SK-N-SH treated with all-trans-retinoic acid at 6 μM for 48 hours (cell line): ENCODE data around the gene GJC2.

Experiments
- ATAC-seq: fragments of 200-7000 bp; cut with Tn5 transposase; 3 replicates; pipeline ENCODE4 v1.9.1; 2020; ENCODE audit warnings: mild to moderate bottlenecking, moderate library complexity
- ARNTL ChIP-seq: fragments of 450-650 bp; formaldehyde crosslinking; IDR thresholded peaks from 2 replicates; pipeline ENCODE4 v1.5.0; 2020; ENCODE audit warnings: low read depth, mild to moderate bottlenecking, moderate library complexity, borderline replicate concordance
- BACH2 ChIP-seq: fragments of 250-450 bp; sonication (Bioruptor Pico); IDR thresholded peaks from 2 replicates; pipeline ENCODE4 v1.9.0; 2021; ENCODE audit warnings: mild to moderate bottlenecking, borderline replicate concordance
- ESRRG ChIP-seq: fragments of 250-450 bp; sonication (Bioruptor Pico); IDR thresholded peaks from 2 replicates; pipeline ENCODE4 v1.6.1; 2021; ENCODE audit warnings: mild to moderate bottlenecking
- ISL1 ChIP-seq: fragments of 250-450 bp; sonication (Bioruptor Pico); IDR thresholded peaks from 2 replicates; pipeline ENCODE4 v2.1.2; 2022; ENCODE audit warnings: mild to moderate bottlenecking, moderate library complexity
- OSR1 ChIP-seq: fragments of 250-450 bp; sonication (Bioruptor Pico); IDR thresholded peaks from 2 replicates; pipeline ENCODE4 v1.8.0; 2022; ENCODE audit warnings: moderate library complexity, mild to moderate bottlenecking, inconsistent platforms
- PPARA ChIP-seq: fragments of 250-450 bp; sonication (Bioruptor Pico); IDR thresholded peaks from 2 replicates; pipeline ENCODE4 v1.5.0; 2020; ENCODE audit warnings: mild to moderate bottlenecking, borderline replicate concordance
- RARB ChIP-seq: fragments of 250-450 bp; sonication (Bioruptor Pico); IDR thresholded peaks from 2 replicates; pipeline ENCODE4 v1.8.0; 2021; ENCODE audit warnings: mild to moderate bottlenecking, moderate library complexity
- SNAI2 ChIP-seq: fragments of 250-450 bp; sonication (Bioruptor Pico); IDR thresholded peaks from 2 replicates; pipeline ENCODE4 v1.5.0; 2020; ENCODE audit warnings: mild to moderate bottlenecking, moderate library complexity
- TCF4 ChIP-seq: fragments of 250-450 bp; sonication (Bioruptor Pico); IDR thresholded peaks from 2 replicates; pipeline ENCODE4 v1.8.0; 2021; ENCODE audit warnings: mild to moderate bottlenecking, moderate library complexity, borderline replicate concordance
- TOX ChIP-seq: fragments of 250-450 bp; sonication (Bioruptor Pico); IDR thresholded peaks from 2 replicates; pipeline ENCODE4 v1.8.0; 2021; ENCODE audit warnings: mild to moderate bottlenecking, moderate library complexity, borderline replicate concordance
- ZC3H10 ChIP-seq: fragments of 250-450 bp; sonication (Bioruptor Pico); IDR thresholded peaks from 2 replicates; pipeline ENCODE4 v1.5.1; 2021; ENCODE audit warnings: mild to moderate bottlenecking, moderate library complexity
- ZFP3 ChIP-seq: fragments of 250-450 bp; sonication (Bioruptor Pico); IDR thresholded peaks from 2 replicates; pipeline ENCODE4 v1.5.0; 2020; ENCODE audit warnings: mild to moderate bottlenecking, moderate library complexity
- ZFP30 ChIP-seq: fragments of 450-650 bp; formaldehyde crosslinking; IDR thresholded peaks from 2 replicates; pipeline ENCODE4 v1.5.0; 2022; ENCODE audit warnings: mild to moderate bottlenecking, moderate library complexity
- ZNF565 ChIP-seq: fragments of 450-650 bp; formaldehyde crosslinking; conservative IDR thresholded peaks from 2 replicates; pipeline ENCODE4 v1.5.0; 2020; ENCODE audit warnings: low read depth, mild to moderate bottlenecking, moderate library complexity
- ZNF70 ChIP-seq: fragments of 450-650 bp; formaldehyde crosslinking; IDR thresholded peaks from 2 replicates; pipeline ENCODE4 v1.5.0; 2020; ENCODE audit warnings: mild to moderate bottlenecking, moderate library complexity
- ZNF8 ChIP-seq: fragments of 450-650 bp; formaldehyde crosslinking; IDR thresholded peaks from 2 replicates; pipeline ENCODE4 v1.5.0; 2020; ENCODE audit warnings: mild to moderate bottlenecking, moderate library complexity
- TF ChIP-seq, protein P1 (sequence below): fragments of 250-450 bp; sonication (Bioruptor Pico); IDR thresholded peaks from 2 replicates; pipeline ENCODE4 v1.5.1; 2020; ENCODE audit warnings: low read depth, mild to moderate bottlenecking, moderate library complexity
- TF ChIP-seq, protein P2 (sequence below): fragments of 250-450 bp; sonication (Bioruptor Pico); IDR thresholded peaks from 2 replicates; pipeline ENCODE4 v1.8.0; 2020; ENCODE audit warnings: mild to moderate bottlenecking, moderate library complexity, borderline replicate concordance
- TF ChIP-seq, protein P3 (sequence below): fragments of 250-450 bp; sonication (Bioruptor Pico); IDR thresholded peaks from 2 replicates; pipeline ENCODE4 v1.8.0; 2021; ENCODE audit warnings: low read depth, mild to moderate bottlenecking, moderate library complexity, borderline replicate concordance
- TF ChIP-seq, protein P4 (sequence below): fragments of 250-450 bp; sonication (Bioruptor Pico); IDR thresholded peaks from 2 replicates; pipeline ENCODE4 v1.5.1; 2021; ENCODE audit warnings: mild to moderate bottlenecking, moderate library complexity
- TF ChIP-seq, protein P5 (sequence below): fragments of 250-450 bp; sonication (Bioruptor Pico); IDR thresholded peaks from 2 replicates; pipeline ENCODE4 v1.5.0; 2020; ENCODE audit warnings: mild to moderate bottlenecking, moderate library complexity

The GJC2 gene

DNA sequence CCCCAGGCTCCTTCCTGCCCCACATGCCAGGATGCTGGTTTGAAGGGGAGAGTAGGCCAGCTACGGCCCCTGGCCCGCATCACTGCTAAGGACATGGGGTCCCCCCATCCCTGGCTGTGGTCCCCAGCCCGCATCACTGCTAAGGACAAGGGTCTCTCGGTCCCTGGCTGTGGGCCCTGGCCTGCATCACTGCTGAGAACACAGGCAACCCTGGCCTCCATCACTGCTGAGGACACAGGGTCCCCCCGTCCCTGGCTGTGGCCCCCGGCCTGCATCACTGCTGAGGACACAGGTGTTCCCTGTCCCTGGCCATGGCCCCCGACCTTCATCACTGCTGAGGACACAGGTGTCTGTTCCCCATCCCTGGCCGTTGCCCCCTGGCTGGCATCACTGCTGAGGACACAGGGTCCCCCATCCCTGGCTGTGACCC is 57.7 kb downstream of the GJC2 start:
- TF ChIP-seq ESRRG (no peak), ZNF565 (CRISPR knock-in tag) (no peak), BACH2 (CRISPR knock-in tag) (no peak), ZNF8 (no peak), TCF4 (CRISPR knock-in tag) (no peak), ZNF70 (CRISPR knock-in tag) (no peak), TOX (CRISPR knock-in tag) (no peak), OSR1 (CRISPR knock-in tag) (no peak), ISL1 (CRISPR knock-in tag) (no peak), ZFP30 (CRISPR knock-in tag) (no peak), ARNTL (no peak)
- TF ChIP-seq, protein P1, sequence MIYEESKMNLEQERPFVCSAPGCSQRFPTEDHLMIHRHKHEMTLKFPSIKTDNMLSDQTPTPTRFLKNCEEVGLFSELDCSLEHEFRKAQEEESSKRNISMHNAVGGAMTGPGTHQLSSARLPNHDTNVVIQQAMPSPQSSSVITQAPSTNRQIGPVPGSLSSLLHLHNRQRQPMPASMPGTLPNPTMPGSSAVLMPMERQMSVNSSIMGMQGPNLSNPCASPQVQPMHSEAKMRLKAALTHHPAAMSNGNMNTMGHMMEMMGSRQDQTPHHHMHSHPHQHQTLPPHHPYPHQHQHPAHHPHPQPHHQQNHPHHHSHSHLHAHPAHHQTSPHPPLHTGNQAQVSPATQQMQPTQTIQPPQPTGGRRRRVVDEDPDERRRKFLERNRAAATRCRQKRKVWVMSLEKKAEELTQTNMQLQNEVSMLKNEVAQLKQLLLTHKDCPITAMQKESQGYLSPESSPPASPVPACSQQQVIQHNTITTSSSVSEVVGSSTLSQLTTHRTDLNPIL, result no peak
- TF ChIP-seq, protein P2, sequence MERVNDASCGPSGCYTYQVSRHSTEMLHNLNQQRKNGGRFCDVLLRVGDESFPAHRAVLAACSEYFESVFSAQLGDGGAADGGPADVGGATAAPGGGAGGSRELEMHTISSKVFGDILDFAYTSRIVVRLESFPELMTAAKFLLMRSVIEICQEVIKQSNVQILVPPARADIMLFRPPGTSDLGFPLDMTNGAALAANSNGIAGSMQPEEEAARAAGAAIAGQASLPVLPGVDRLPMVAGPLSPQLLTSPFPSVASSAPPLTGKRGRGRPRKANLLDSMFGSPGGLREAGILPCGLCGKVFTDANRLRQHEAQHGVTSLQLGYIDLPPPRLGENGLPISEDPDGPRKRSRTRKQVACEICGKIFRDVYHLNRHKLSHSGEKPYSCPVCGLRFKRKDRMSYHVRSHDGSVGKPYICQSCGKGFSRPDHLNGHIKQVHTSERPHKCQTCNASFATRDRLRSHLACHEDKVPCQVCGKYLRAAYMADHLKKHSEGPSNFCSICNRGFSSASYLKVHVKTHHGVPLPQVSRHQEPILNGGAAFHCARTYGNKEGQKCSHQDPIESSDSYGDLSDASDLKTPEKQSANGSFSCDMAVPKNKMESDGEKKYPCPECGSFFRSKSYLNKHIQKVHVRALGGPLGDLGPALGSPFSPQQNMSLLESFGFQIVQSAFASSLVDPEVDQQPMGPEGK (CRISPR knock-in tag), result no peak
- TF ChIP-seq, protein P3, sequence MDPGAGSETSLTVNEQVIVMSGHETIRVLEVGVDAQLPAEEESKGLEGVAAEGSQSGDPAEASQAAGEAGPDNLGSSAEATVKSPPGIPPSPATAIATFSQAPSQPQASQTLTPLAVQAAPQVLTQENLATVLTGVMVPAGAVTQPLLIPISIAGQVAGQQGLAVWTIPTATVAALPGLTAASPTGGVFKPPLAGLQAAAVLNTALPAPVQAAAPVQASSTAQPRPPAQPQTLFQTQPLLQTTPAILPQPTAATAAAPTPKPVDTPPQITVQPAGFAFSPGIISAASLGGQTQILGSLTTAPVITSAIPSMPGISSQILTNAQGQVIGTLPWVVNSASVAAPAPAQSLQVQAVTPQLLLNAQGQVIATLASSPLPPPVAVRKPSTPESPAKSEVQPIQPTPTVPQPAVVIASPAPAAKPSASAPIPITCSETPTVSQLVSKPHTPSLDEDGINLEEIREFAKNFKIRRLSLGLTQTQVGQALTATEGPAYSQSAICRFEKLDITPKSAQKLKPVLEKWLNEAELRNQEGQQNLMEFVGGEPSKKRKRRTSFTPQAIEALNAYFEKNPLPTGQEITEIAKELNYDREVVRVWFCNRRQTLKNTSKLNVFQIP (CRISPR knock-in tag), result no peak
- TF ChIP-seq, protein P4, sequence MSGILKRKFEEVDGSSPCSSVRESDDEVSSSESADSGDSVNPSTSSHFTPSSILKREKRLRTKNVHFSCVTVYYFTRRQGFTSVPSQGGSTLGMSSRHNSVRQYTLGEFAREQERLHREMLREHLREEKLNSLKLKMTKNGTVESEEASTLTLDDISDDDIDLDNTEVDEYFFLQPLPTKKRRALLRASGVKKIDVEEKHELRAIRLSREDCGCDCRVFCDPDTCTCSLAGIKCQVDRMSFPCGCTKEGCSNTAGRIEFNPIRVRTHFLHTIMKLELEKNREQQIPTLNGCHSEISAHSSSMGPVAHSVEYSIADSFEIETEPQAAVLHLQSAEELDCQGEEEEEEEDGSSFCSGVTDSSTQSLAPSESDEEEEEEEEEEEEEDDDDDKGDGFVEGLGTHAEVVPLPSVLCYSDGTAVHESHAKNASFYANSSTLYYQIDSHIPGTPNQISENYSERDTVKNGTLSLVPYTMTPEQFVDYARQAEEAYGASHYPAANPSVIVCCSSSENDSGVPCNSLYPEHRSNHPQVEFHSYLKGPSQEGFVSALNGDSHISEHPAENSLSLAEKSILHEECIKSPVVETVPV (CRISPR knock-in tag), result no peak

DNA sequence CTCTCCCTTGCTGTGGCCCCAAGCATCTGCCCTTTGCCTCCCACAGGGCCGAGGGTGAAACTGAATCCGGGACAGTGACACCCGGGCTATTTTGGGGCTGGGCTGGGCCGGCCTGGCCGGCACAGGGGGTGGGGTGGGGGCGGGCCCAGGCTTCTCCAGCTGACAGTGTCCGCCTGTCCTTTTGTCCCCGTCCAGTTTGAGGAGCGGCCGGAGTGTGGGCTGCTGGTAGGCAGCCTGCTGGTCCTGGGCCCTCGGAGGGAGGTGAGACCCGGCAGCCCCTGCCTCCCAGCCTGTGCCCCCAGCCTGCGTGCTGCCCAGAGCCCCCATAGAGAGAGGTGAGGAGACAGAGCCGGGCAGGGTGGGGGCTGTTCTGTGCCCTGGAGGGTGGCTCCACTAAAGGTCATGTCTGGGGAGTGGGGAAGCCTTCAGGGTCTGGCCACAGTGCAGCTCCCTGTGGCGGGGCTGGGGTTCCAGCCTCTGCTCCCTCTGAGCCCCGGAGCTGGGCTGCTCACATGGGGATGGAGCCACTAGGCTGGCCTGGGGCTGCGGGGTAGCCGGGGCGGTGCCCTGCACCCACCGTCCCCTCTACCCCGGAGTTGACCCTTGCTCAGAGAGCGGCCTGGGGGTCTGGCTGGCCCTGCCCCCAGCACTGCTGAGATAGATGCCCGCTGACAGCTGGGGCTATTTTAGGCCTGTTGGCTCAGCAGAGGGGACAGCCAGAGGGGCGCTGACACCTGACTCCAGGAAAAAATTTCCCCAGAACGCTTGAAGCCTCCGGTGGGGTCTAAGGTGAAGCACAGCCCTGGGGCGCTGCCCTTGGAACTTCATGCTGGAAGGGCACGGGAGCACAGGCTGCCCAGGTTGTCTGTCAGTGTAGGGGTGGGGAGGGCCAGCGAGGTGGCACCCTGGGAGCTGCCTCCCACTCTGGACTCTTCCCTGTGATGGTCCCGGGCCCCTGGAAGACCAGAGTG is 58.4 kb downstream of the GJC2 start, which contains the start of gene OBSCN:
Gene OBSCN (plus strand): TSS at position 194 of the 971 bp plus-strand sequence. CDS start 3,740 bp downstream, outside the sequence.
- TF ChIP-seq OSR1 (CRISPR knock-in tag) (no peak), SNAI2 (CRISPR knock-in tag) (no peak), ISL1 (CRISPR knock-in tag) (no peak), BACH2 (CRISPR knock-in tag) (no peak), ZNF70 (CRISPR knock-in tag) (no peak), ZC3H10 (CRISPR knock-in tag) (no peak), ZFP3 (CRISPR knock-in tag) (no peak), ZNF8 (no peak), TCF4 (CRISPR knock-in tag) (no peak), ZFP30 (CRISPR knock-in tag) (no peak), PPARA (no peak), ESRRG (no peak), RARB (CRISPR knock-in tag) (no peak)
- TF ChIP-seq, protein P5, sequence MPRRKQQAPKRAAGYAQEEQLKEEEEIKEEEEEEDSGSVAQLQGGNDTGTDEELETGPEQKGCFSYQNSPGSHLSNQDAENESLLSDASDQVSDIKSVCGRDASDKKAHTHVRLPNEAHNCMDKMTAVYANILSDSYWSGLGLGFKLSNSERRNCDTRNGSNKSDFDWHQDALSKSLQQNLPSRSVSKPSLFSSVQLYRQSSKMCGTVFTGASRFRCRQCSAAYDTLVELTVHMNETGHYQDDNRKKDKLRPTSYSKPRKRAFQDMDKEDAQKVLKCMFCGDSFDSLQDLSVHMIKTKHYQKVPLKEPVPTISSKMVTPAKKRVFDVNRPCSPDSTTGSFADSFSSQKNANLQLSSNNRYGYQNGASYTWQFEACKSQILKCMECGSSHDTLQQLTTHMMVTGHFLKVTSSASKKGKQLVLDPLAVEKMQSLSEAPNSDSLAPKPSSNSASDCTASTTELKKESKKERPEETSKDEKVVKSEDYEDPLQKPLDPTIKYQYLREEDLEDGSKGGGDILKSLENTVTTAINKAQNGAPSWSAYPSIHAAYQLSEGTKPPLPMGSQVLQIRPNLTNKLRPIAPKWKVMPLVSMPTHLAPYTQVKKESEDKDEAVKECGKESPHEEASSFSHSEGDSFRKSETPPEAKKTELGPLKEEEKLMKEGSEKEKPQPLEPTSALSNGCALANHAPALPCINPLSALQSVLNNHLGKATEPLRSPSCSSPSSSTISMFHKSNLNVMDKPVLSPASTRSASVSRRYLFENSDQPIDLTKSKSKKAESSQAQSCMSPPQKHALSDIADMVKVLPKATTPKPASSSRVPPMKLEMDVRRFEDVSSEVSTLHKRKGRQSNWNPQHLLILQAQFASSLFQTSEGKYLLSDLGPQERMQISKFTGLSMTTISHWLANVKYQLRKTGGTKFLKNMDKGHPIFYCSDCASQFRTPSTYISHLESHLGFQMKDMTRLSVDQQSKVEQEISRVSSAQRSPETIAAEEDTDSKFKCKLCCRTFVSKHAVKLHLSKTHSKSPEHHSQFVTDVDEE (CRISPR knock-in tag), result no peak
- TF ChIP-seq, protein P1, result no peak
- TF ChIP-seq, protein P4 (CRISPR knock-in tag), result no peak
- TF ChIP-seq, protein P3 (CRISPR knock-in tag), result no peak
- TF ChIP-seq, all 23 proteins: peak for 0
- no peak for ATAC-seq

More for the DNA sequence above, 57.7 kb downstream of the GJC2 start:
- no peak for ATAC-seq
